Tibial artery (tissue), 4 donors: Measurements from ENCODE around the gene SLC39A6.

Source experiments
- DNase-seq, 2 donors: peaks; one replicate each; pipeline ENCODE4 v3.0.0-alpha.2; 2019
- H3K27ac ChIP-seq, 2 donors: fragments of 200-600 bp; sonication (generic) in 1 of 2; 1 replicate in 1 of 2; 2 replicates in 1 of 2; pipeline ENCODE4 v1.5.1; 2018 to 2019; ENCODE audit warnings: mild to moderate bottlenecking in 1 of 2
- H3K27me3 ChIP-seq, 2 donors: fragments of 200-600 bp; sonication (generic) in 1 of 2; one replicate each; pipeline versions ENCODE4 v1.5.1 to v1.6.0; 2016 to 2019
- H3K36me3 ChIP-seq, 3 donors: fragments of 200-600 bp; sonication (generic) in 2 of 3; one replicate each; pipeline ENCODE4 v1.5.1; 2016 to 2019; ENCODE audit warnings: mild to moderate bottlenecking in 2 of 3
- H3K4me1 ChIP-seq, 4 donors: fragments of 200-600 bp; sonication (generic) in 2 of 4; 1 replicate in 3 of 4; 2 replicates in 1 of 4; pipeline ENCODE4 v1.5.1; 2016 to 2019
- H3K4me3 ChIP-seq, 2 donors: fragments of 200-600 bp; sonication (generic) in 1 of 2; 1 replicate in 1 of 2; 2 replicates in 1 of 2; pipeline ENCODE4 v1.5.1; 2018 to 2019; ENCODE audit warnings: mild to moderate bottlenecking in 2 of 2
- H3K9me3 ChIP-seq, 3 donors: fragments of 200-600 bp; sonication (generic) in 1 of 3; one replicate each; pipeline ENCODE4 v1.5.1; 2016 to 2019
- CTCF ChIP-seq, 2 experiments: fragments of 200-600 bp in 1 of 2; fragments of 450-650 bp in 1 of 2; IDR thresholded peaks; one replicate each; pipeline ENCODE4 v1.5.1; 2017 to 2019; ENCODE audit warnings: antibody characterized with exemption in 2 of 2, mild to moderate bottlenecking in 1 of 2, moderate library complexity in 1 of 2
- intact Hi-C: fragments of 100-400 bp; cut with DNase I; formaldehyde crosslinking; loops from one replicate; pipeline ENCODE4 v1.15.0; 2023; ENCODE audit warnings: low total_unique reads

The SLC39A6 gene

GRCh38 chr18:36135264-36135663, 6.1 kb upstream of the SLC39A6 start:
- Histone ChIP-seq H3K4me1 (peaks cover 0 to 28% (median 22%) of the 10 kb centered on the region in 4 donors), H3K27ac (no peak overlapping the region), H3K4me3 (no peak overlapping the region), H3K27me3 (no peaks in the 10 kb centered on the region), H3K36me3 (peaks cover 35 to 42% (median 37%) of the 10 kb centered on the region in 3 donors), H3K9me3 (no peaks in the 10 kb centered on the region)
- intact Hi-C loops = no loop called here
- no peak for TF ChIP-seq CTCF (IDR thresholded peaks at IDR 0.05)
- DNase-seq = no peak

GRCh38 chr18:36132756-36133155, 3.6 kb upstream of the SLC39A6 start:
- no peak for DNase-seq
- H3K4me1 ChIP-seq = peaks cover 0 to 33% (median 27%) of the 10 kb centered on the region in 4 donors
- H3K27ac ChIP-seq = no peak overlapping the region
- TF ChIP-seq CTCF (IDR thresholded peaks at IDR 0.05) = no peak
- H3K36me3 ChIP-seq = peaks cover 14 to 17% (median 15%) of the 10 kb centered on the region in 3 donors
- no peaks in the 10 kb centered on the region for H3K27me3 ChIP-seq
- no peak overlapping the region for H3K4me3 ChIP-seq
- no peaks in the 10 kb centered on the region for H3K9me3 ChIP-seq
- intact Hi-C loops = no loop called here

DNA sequence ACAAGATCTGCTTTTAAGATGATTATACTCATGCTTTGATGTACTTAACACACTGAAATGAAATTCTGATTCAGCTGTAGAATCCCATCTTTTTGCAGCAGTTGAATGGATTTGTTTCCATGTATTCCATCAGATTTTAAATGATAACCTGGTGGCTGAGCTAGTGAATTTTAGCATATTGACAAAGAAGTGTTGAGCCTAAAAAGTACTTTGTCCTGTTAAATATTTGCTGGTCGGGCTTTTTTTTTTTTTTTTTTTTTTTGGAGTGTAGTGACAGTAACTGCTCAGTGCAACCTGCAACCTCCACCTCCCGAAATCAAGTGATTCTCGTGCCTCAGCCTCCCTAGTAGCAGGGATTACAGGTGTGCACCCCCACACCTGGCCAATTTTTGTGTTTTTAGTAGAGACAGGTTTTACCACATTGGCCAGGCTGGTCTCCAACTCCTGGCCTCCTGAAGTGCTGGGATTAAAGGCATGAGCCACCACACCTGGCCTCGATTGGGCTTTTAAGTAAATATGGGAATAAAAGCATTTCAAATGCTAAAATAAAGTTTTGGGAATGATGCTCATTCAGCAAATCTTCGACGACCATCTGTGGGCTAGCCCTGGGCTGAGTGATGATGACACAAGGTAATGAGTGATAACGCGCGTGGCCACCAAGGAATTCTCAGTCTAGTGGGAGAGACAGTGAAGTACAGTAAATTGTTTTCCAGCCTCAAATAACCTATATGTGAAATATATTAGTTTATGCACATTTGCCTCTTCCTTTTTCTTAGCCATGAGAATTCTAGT, 2.7 kb upstream of the SLC39A6 start:
- no peaks in the 10 kb centered on the region for H3K9me3 ChIP-seq
- no peak for DNase-seq
- no peaks in the 10 kb centered on the region for H3K27me3 ChIP-seq
- H3K4me3 ChIP-seq = no peak overlapping the region
- no peak for TF ChIP-seq CTCF (IDR thresholded peaks at IDR 0.05)
- no peak overlapping the region for H3K27ac ChIP-seq
- peaks cover 0 to 34% (median 28%) of the 10 kb centered on the region in 4 donors for H3K4me1 ChIP-seq
- intact Hi-C loops = no loop called here
- H3K36me3 ChIP-seq = peaks cover 6 to 9% (median 8%) of the 10 kb centered on the region in 3 donors

DNA sequence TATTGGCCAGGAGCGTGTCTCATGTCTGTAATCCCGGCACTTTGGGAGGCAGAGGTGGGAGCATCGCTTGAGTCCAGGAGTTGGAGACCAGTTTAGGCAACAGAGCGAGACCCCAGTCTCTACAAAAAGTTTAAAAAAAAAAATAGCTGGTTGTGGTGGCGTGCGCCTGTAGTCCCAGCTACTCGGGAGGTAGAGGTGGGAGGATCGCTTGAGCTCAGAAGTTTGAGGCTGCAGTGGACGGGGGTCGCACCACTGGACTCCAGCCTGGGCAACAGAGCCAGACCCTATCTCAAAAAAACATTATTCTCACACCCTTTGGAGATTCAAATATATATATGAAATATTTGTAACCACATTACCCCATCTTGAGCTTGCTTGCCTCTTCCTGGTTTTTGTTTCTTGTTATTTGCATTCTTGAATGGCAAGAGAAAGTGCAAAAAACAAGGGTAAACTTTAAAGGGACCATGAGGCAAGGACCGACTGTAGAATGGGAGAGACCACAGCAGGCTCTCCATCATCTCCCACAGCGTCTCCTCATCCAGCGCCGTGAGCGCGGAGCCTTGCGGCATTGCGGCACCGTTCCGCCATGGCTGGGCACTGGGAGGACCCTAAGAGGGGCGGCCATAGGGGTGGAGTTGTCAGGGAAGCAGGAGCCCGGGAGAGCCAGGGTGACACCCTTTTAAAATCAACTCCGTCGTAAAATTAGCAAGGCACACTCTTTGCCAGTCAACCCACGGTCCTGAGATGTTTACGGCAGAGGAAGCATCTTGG, 1.9 kb upstream of the SLC39A6 start:
- intact Hi-C loops = no loop called here
- H3K4me1 ChIP-seq = peaks cover 0 to 34% (median 28%) of the 10 kb centered on the region in 4 donors
- DNase-seq = no peak
- no peaks in the 10 kb centered on the region for H3K27me3 ChIP-seq
- H3K36me3 ChIP-seq = peaks cover 0 to 5% (median 2%) of the 10 kb centered on the region in 3 donors
- H3K9me3 ChIP-seq = no peaks in the 10 kb centered on the region
- H3K27ac ChIP-seq = peak overlapping the region; percentile 10 to 99
- no peak for TF ChIP-seq CTCF (IDR thresholded peaks at IDR 0.05)
- peak overlapping the region; percentile 73 to 81 for H3K4me3 ChIP-seq

DNA sequence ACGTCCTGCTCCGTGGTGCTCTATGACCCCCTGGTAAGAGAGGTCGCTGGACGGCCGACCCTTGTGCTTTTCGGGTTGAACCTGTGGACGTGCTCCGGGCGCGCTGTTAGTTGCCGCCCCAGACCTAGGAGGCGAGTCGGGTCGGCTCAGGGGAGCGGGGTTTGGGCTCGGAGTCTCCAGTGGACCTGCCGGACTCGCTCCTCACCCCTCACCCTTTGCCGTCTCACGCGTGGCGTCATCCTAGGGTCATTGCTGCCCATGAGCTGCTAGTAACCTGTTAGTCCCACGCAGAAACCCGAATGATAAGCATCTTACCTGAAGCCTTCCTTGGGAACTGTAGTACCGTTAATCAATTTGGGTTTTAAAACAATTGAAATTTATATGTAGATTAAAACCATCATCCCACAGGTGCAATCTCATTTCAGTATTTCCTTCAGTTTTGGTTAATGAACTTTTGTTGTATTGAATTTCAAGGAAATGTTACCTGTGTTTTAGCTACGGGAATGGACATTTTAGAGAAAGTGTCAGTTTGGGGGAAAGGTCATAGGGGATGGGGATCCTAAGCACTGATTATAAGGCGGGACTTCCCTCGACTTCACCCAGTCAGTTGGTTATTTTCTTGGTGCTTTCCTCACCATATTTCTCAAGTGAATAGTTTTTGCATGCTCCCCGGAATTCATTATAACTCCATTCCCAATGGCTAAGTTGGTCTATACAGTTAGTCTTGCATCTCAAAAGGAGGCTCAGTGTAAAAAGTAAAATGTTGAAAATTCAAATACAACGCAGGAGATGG, 1.1 kb upstream of the SLC39A6 start:
- Histone ChIP-seq H3K4me3 (peak overlapping the region; percentile 73 to 81), H3K27ac (peak overlapping the region; percentile 96 to 99), H3K36me3 (peaks cover 0 to 6% (median 0%) of the 10 kb centered on the region in 3 donors), H3K4me1 (peaks cover 0 to 34% (median 28%) of the 10 kb centered on the region in 4 donors), H3K27me3 (no peaks in the 10 kb centered on the region), H3K9me3 (no peaks in the 10 kb centered on the region)
- intact Hi-C loops = no loop called here
- DNase-seq = no peak
- no peak for TF ChIP-seq CTCF (IDR thresholded peaks at IDR 0.05)
